Measurements from ENCODE around the gene TSPAN18.

TSPAN18 gene

GRCh38 chr11:44927174-44927661 lies 200.5 kb downstream of the TSPAN18 start:
- Histone ChIP-seq H3K27ac (ENCODE audit: low read length) (no peak overlapping the region), H4K20me1 (ENCODE audit: insufficient read depth, low read length) (no peaks in the 10 kb centered on the region), H3K4me2 (ENCODE audit: low read length) (peak overlapping the region; percentile 84), H2AFZ (ENCODE audit: low read depth, low read length) (no peak overlapping the region), H3K36me3 (replicated peaks; ENCODE audit: low read depth, low read length) (no peaks in the 10 kb centered on the region), H3K4me3 (ENCODE audit: low read length) (peak overlapping the region; percentile 67), H3K9ac (ENCODE audit: low read length) (peak overlapping the region; percentile 15; the same call in 1 of the 2 replicates), H3K27me3 (ENCODE audit: low read depth, low read length) (no peaks in the 10 kb centered on the region), H3K9me3 (ENCODE audit: insufficient read depth, low read length) (no peaks in the 10 kb centered on the region), H3K79me2 (ENCODE audit: low read length) (no peaks in the 10 kb centered on the region), H3K4me1 (ENCODE audit: low read length) (peaks cover 13% of the 10 kb centered on the region)
- no peak for TF ChIP-seq EZH2phosphoT487 (IDR thresholded peaks at IDR 0.05; ENCODE audit: low read depth)
- peak; percentile 97 for TF ChIP-seq CTCF (IDR thresholded peaks at IDR 0.05; ENCODE audit: low read depth, low read length)

DNA sequence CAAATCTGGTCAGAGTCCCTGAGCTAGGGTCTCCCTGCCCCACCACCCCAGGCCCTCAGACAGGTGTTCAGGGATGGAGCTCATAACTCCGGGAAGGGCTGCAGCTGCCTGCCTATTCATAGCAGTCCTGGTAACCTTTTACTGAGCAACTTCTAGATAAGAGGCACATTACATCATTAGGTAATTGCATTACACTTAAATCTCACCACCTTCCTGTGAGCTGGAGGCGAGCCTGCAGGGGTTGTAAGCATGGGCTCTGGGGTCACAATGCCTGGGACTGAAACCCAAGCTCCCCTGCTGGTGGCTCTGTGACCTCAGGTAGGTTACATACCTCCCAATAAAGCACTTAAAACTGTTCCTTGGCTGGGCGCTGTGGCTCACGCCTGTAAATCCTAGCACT lies 201.4 kb downstream of the TSPAN18 start:
- H4K20me1 ChIP-seq (ENCODE audit: insufficient read depth, low read length) = no peaks in the 10 kb centered on the region
- peaks cover 13% of the 10 kb centered on the region for H3K4me1 ChIP-seq (ENCODE audit: low read length)
- no peak overlapping the region for H3K4me3 ChIP-seq (ENCODE audit: low read length)

DNA sequence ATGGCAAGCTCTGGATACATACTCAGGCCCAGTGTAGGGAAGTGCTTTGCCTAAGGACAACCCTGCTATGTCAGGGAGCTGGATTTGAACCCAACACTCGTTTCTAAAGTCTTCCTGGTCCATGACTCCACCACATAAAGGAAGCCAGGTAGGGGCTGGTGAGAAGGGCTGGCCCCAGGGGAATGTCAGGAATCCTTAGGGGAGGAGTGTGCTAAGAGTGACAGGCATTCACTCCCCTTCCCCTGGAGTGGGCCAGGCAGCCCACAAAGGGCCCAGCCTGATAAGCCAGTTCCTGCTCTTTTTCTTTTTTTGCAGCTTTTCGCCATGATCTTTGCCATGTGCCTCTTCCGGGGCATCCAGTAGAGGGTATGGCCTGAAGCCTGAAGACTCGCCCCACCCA lies 202.1 kb downstream of the TSPAN18 start:
- H3K9ac ChIP-seq (ENCODE audit: low read length) = no peak overlapping the region

More for the DNA sequence above, 201.4 kb downstream of the TSPAN18 start:
- no peak overlapping the region for H3K9ac ChIP-seq (ENCODE audit: low read length)
- TF ChIP-seq EZH2phosphoT487 (IDR thresholded peaks at IDR 0.05; ENCODE audit: low read depth) (no peak), CTCF (IDR thresholded peaks at IDR 0.05; ENCODE audit: low read depth, low read length) (no peak)
- H2AFZ ChIP-seq (ENCODE audit: low read depth, low read length) = no peak overlapping the region
- H3K27me3 ChIP-seq (ENCODE audit: low read depth, low read length) = no peaks in the 10 kb centered on the region
- no peaks in the 10 kb centered on the region for H3K79me2 ChIP-seq (ENCODE audit: low read length)
- H3K4me2 ChIP-seq (ENCODE audit: low read length) = peak overlapping the region; percentile 84; the same call in 1 of the 2 replicates
- no peaks in the 10 kb centered on the region for H3K9me3 ChIP-seq (ENCODE audit: insufficient read depth, low read length)
- H3K36me3 ChIP-seq (replicated peaks; ENCODE audit: low read depth, low read length) = no peaks in the 10 kb centered on the region
- H3K27ac ChIP-seq (ENCODE audit: low read length) = no peak overlapping the region

More for the DNA sequence above, 202.1 kb downstream of the TSPAN18 start:
- Histone ChIP-seq H3K36me3 (replicated peaks; ENCODE audit: low read depth, low read length) (no peaks in the 10 kb centered on the region), H3K4me1 (ENCODE audit: low read length) (peaks cover 13% of the 10 kb centered on the region), H3K4me3 (ENCODE audit: low read length) (no peak overlapping the region), H3K27me3 (ENCODE audit: low read depth, low read length) (no peaks in the 10 kb centered on the region), H3K9me3 (ENCODE audit: insufficient read depth, low read length) (no peaks in the 10 kb centered on the region), H3K4me2 (ENCODE audit: low read length) (no peak overlapping the region), H4K20me1 (ENCODE audit: insufficient read depth, low read length) (no peaks in the 10 kb centered on the region), H3K27ac (ENCODE audit: low read length) (no peak overlapping the region), H3K79me2 (ENCODE audit: low read length) (no peaks in the 10 kb centered on the region), H2AFZ (ENCODE audit: low read depth, low read length) (no peak overlapping the region)
- TF ChIP-seq CTCF (IDR thresholded peaks at IDR 0.05; ENCODE audit: low read depth, low read length) (no peak), EZH2phosphoT487 (IDR thresholded peaks at IDR 0.05; ENCODE audit: low read depth) (no peak)

Data from OCI-LY3 (cell line).